Measurements from ENCODE around the gene PKN1.

DNA sequence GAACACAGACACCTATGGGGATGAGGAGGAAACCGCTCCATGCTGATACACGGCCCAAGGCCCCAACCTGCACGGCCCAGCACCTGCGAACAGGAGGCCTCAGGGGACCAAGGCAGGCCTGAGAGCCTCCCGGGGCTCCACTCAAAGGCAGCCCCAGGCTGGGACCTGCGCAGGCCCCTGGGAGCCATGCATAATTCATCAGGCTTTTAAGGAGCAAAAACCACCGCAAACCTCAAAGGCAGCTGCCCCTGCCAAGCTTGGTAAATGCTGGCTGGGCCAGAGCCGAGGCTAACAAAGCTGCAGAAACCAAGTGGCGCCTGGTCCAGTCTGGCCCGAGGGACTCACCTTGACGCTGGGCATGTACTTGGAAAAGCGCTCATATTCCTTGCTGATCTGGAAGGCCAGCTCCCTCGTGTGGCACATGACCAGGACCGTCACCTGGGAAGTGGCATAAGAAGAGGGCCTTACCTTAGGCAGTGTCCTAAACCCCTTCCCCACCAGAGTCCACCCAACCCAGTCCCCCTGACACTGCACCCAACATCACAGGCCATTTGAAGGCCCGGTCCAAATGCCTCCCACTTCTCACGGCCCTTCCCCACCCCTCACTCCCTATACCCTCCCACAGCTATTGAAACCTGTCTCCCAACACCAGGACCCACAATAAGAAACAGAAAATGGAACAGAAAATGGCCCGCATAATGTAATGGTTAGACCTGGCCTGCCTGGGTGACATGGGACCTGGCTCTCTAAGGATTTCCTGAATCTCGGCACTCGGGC lies 21.8 kb upstream of the PKN1 start:
- TF ChIP-seq, protein P1, sequence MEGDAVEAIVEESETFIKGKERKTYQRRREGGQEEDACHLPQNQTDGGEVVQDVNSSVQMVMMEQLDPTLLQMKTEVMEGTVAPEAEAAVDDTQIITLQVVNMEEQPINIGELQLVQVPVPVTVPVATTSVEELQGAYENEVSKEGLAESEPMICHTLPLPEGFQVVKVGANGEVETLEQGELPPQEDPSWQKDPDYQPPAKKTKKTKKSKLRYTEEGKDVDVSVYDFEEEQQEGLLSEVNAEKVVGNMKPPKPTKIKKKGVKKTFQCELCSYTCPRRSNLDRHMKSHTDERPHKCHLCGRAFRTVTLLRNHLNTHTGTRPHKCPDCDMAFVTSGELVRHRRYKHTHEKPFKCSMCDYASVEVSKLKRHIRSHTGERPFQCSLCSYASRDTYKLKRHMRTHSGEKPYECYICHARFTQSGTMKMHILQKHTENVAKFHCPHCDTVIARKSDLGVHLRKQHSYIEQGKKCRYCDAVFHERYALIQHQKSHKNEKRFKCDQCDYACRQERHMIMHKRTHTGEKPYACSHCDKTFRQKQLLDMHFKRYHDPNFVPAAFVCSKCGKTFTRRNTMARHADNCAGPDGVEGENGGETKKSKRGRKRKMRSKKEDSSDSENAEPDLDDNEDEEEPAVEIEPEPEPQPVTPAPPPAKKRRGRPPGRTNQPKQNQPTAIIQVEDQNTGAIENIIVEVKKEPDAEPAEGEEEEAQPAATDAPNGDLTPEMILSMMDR (IDR thresholded peaks at IDR 0.05) = no peak
- no peak for TF ChIP-seq EZH2 (IDR thresholded peaks at IDR 0.05; ENCODE audit: borderline replicate concordance, insufficient read depth, low read depth, low read length, poor library complexity, severe bottlenecking)

Measured in B cell (primary cell).